ENCODE results near the gene LARP1.

GRCh38 chr5:154743812-154744211 lies 11.4 kb upstream of the LARP1 start:
- no peak for TF ChIP-seq ZNF70 (CRISPR knock-in tag; IDR thresholded peaks at IDR 0.05)
- no peak for TF ChIP-seq ZFP3 (CRISPR knock-in tag; IDR thresholded peaks at IDR 0.05)
- TF ChIP-seq RARB (CRISPR knock-in tag; IDR thresholded peaks at IDR 0.05): no peak
- no peak for TF ChIP-seq ARNTL (CRISPR knock-in tag; IDR thresholded peaks at IDR 0.05; ENCODE audit: borderline replicate concordance, low read depth)
- TF ChIP-seq, protein P1, sequence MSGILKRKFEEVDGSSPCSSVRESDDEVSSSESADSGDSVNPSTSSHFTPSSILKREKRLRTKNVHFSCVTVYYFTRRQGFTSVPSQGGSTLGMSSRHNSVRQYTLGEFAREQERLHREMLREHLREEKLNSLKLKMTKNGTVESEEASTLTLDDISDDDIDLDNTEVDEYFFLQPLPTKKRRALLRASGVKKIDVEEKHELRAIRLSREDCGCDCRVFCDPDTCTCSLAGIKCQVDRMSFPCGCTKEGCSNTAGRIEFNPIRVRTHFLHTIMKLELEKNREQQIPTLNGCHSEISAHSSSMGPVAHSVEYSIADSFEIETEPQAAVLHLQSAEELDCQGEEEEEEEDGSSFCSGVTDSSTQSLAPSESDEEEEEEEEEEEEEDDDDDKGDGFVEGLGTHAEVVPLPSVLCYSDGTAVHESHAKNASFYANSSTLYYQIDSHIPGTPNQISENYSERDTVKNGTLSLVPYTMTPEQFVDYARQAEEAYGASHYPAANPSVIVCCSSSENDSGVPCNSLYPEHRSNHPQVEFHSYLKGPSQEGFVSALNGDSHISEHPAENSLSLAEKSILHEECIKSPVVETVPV (CRISPR knock-in tag; IDR thresholded peaks at IDR 0.05): no peak
- no peak for TF ChIP-seq ISL1 (CRISPR knock-in tag; IDR thresholded peaks at IDR 0.05)
- no peak for TF ChIP-seq ZC3H10 (CRISPR knock-in tag; IDR thresholded peaks at IDR 0.05)
- no peak for TF ChIP-seq SNAI2 (CRISPR knock-in tag; IDR thresholded peaks at IDR 0.05)
- TF ChIP-seq ESRRG (CRISPR knock-in tag; IDR thresholded peaks at IDR 0.05): no peak
